Activated T-helper 2 cell treated with anti-CD3 and anti-CD28 coated beads, Interferon-gamma antibody, Interleukin-2, Interleukin-4, amounts not matched to agents 10 μg/mL and 5 μg/mL and 100 μg/mL, durations not matched to agents 14 hours and 24 hours and 36 hours (primary cell): Measurements from ENCODE around the gene NTNG2. TPM values are rescaled to one million over a fixed set of nuclear protein-coding genes. Genes with fewer than 3 reads are reported as not detected.
"Not testable (repeated sequence)": the region's sequence is repeated elsewhere in the genome, so short reads cannot be mapped to it uniquely, and the experiment has no call there.

Experiments used
- DNase-seq: peaks from one replicate; pipeline ENCODE4 v3.0.0; 2021; ENCODE audit warnings: low spot score
- H3K27ac Mint-ChIP-seq: one replicate; pipeline ENCODE4 v1.8.0; 2021; ENCODE audit warnings: mixed read lengths
- H3K27me3 Mint-ChIP-seq: one replicate; pipeline ENCODE4 v1.8.0; 2021; ENCODE audit warnings: low read depth, mixed read lengths
- H3K36me3 Mint-ChIP-seq: one replicate; pipeline ENCODE4 v1.8.0; 2021; ENCODE audit warnings: low read depth, mixed read lengths
- H3K4me1 Mint-ChIP-seq: one replicate; pipeline ENCODE4 v1.8.0; 2021; ENCODE audit warnings: low read depth, mixed read lengths
- H3K4me3 Mint-ChIP-seq: one replicate; pipeline ENCODE4 v1.8.0; 2021; ENCODE audit warnings: low read depth, mild to moderate bottlenecking, moderate library complexity, mixed read lengths
- H3K9me3 Mint-ChIP-seq: one replicate; pipeline ENCODE4 v1.8.0; 2021; ENCODE audit warnings: mixed read lengths
- intact Hi-C: fragments of 100-400 bp; cut with micrococcal nuclease; formaldehyde crosslinking; loops from one replicate; pipeline ENCODE4 v1.15.1; 2023
- total RNA-seq: library from RNA; stranded (reverse); gene quantifications from 2 replicates; pipeline ENCODE4 v1.2.3, GENCODE V29; 2022

Gene NTNG2
- total RNA-seq, result 3.8 and 5.2 TPM in 2 replicates

GRCh38 chr9:132161743-132162184 lies at the start of gene NTNG2:
Gene NTNG2 (plus strand): TSS chr9:132162058. CDS start chr9:132166832, 4,774 bp downstream.
- Mint-ChIP-seq H3K4me1 (peaks cover 16% of the 10 kb centered on the region), H3K9me3 (no peaks in the 10 kb centered on the region), H3K27ac (peak within 1 kb of the TSS; percentile 87), H3K4me3 (peak within 1 kb of the TSS; percentile 93), H3K27me3 (peaks cover 54% of the 10 kb centered on the region), H3K36me3 (peaks cover 6% of the 10 kb centered on the region)
- DNase-seq, result no peak
- intact Hi-C loops, result loop anchor here (1.0 to 10.0 kb wide), 4 partner anchors 14 to 397 kb away; partner anchors contain the start of gene MED27

- no peaks in the 10 kb centered on the region for H3K4me1 Mint-ChIP-seq
- intact Hi-C loops, result no loop called here
- no peak overlapping the region for H3K4me3 Mint-ChIP-seq
- H3K36me3 Mint-ChIP-seq, result no peaks in the 10 kb centered on the region
- peak; percentile 43 for DNase-seq
- peaks cover 8% of the 10 kb centered on the region for H3K27me3 Mint-ChIP-seq
- H3K9me3 Mint-ChIP-seq, result no peaks in the 10 kb centered on the region
- no peak overlapping the region for H3K27ac Mint-ChIP-seq
Observed at GRCh38 chr9:132114102-132114707, 47.7 kb upstream of the NTNG2 start.

GRCh38 chr9:132116583-132116982 lies 45.3 kb upstream of the NTNG2 start:
- no peaks in the 10 kb centered on the region for H3K9me3 Mint-ChIP-seq
- DNase-seq, result no peak
- intact Hi-C loops, result no loop called here
- H3K36me3 Mint-ChIP-seq, result no peaks in the 10 kb centered on the region
- H3K27me3 Mint-ChIP-seq, result peaks cover 15% of the 10 kb centered on the region
- no peak overlapping the region for H3K27ac Mint-ChIP-seq
- no peak overlapping the region for H3K4me3 Mint-ChIP-seq
- no peaks in the 10 kb centered on the region for H3K4me1 Mint-ChIP-seq

- Mint-ChIP-seq H3K27ac (no peak overlapping the region), H3K27me3 (peaks cover 22% of the 10 kb centered on the region), H3K4me3 (no peak overlapping the region), H3K9me3 (no peaks in the 10 kb centered on the region), H3K36me3 (no peaks in the 10 kb centered on the region), H3K4me1 (no peaks in the 10 kb centered on the region)
- intact Hi-C loops, result no loop called here
- no peak for DNase-seq
Observed at GRCh38 chr9:132117694-132118093, 44.2 kb upstream of the NTNG2 start.

GRCh38 chr9:132121021-132121420 lies 40.8 kb upstream of the NTNG2 start:
- H3K4me1 Mint-ChIP-seq, result peaks cover 9% of the 10 kb centered on the region
- DNase-seq, result no peak
- intact Hi-C loops, result no loop called here
- H3K9me3 Mint-ChIP-seq, result no peaks in the 10 kb centered on the region
- no peak overlapping the region for H3K4me3 Mint-ChIP-seq
- no peaks in the 10 kb centered on the region for H3K36me3 Mint-ChIP-seq
- H3K27ac Mint-ChIP-seq, result no peak overlapping the region
- peaks cover 49% of the 10 kb centered on the region for H3K27me3 Mint-ChIP-seq

GRCh38 chr9:132124800-132125199 lies 37.1 kb upstream of the NTNG2 start:
- Mint-ChIP-seq H3K9me3 (no peaks in the 10 kb centered on the region), H3K4me1 (peaks cover 18% of the 10 kb centered on the region), H3K4me3 (no peak overlapping the region), H3K27me3 (peaks cover 53% of the 10 kb centered on the region), H3K36me3 (no peaks in the 10 kb centered on the region), H3K27ac (no peak overlapping the region)
- intact Hi-C loops, result no loop called here
- no peak for DNase-seq

- no peaks in the 10 kb centered on the region for H3K9me3 Mint-ChIP-seq
- no peak for DNase-seq
- no peaks in the 10 kb centered on the region for H3K36me3 Mint-ChIP-seq
- H3K4me3 Mint-ChIP-seq, result no peak overlapping the region
- intact Hi-C loops, result no loop called here
- H3K4me1 Mint-ChIP-seq, result peaks cover 18% of the 10 kb centered on the region
- peaks cover 52% of the 10 kb centered on the region for H3K27me3 Mint-ChIP-seq
- no peak overlapping the region for H3K27ac Mint-ChIP-seq
Observed at GRCh38 chr9:132125361-132125760, 36.5 kb upstream of the NTNG2 start.

GRCh38 chr9:132125944-132126679 lies 35.7 kb upstream of the NTNG2 start:
- DNase-seq, result no peak
- peaks cover 52% of the 10 kb centered on the region for H3K27me3 Mint-ChIP-seq

GRCh38 chr9:132126680-132127236 lies 35.1 kb upstream of the NTNG2 start:
- no peaks in the 10 kb centered on the region for H3K36me3 Mint-ChIP-seq

More at GRCh38 chr9:132125944-132126679, 35.7 kb upstream of the NTNG2 start:
- Mint-ChIP-seq H3K27ac (peak overlapping the region; percentile 11), H3K4me1 (peaks cover 18% of the 10 kb centered on the region), H3K4me3 (peak overlapping the region; percentile 22), H3K36me3 (no peaks in the 10 kb centered on the region), H3K9me3 (no peaks in the 10 kb centered on the region)
- intact Hi-C loops, result no loop called here

GRCh38 chr9:132127888-132128534 lies 33.8 kb upstream of the NTNG2 start:
- no peaks in the 10 kb centered on the region for H3K9me3 Mint-ChIP-seq

More at GRCh38 chr9:132126680-132127236, 35.1 kb upstream of the NTNG2 start:
- H3K9me3 Mint-ChIP-seq, result no peaks in the 10 kb centered on the region
- no peak for DNase-seq
- H3K4me1 Mint-ChIP-seq, result peaks cover 18% of the 10 kb centered on the region
- no peak overlapping the region for H3K27ac Mint-ChIP-seq
- peaks cover 53% of the 10 kb centered on the region for H3K27me3 Mint-ChIP-seq
- H3K4me3 Mint-ChIP-seq, result peak overlapping the region; percentile 22
- intact Hi-C loops, result no loop called here

GRCh38 chr9:132129535-132129934 lies 32.3 kb upstream of the NTNG2 start:
- Mint-ChIP-seq H3K27me3 (peaks cover 47% of the 10 kb centered on the region), H3K4me1 (peaks cover 18% of the 10 kb centered on the region), H3K9me3 (no peaks in the 10 kb centered on the region), H3K4me3 (no peak overlapping the region), H3K27ac (no peak overlapping the region), H3K36me3 (no peaks in the 10 kb centered on the region)
- DNase-seq, result no peak
- intact Hi-C loops, result no loop called here

More at GRCh38 chr9:132127888-132128534, 33.8 kb upstream of the NTNG2 start:
- DNase-seq, result no peak
- no peak overlapping the region for H3K4me3 Mint-ChIP-seq
- peaks cover 55% of the 10 kb centered on the region for H3K27me3 Mint-ChIP-seq
- intact Hi-C loops, result no loop called here
- no peak overlapping the region for H3K27ac Mint-ChIP-seq
- no peaks in the 10 kb centered on the region for H3K36me3 Mint-ChIP-seq
- peaks cover 18% of the 10 kb centered on the region for H3K4me1 Mint-ChIP-seq

GRCh38 chr9:132134085-132134484 lies 27.8 kb upstream of the NTNG2 start:
- peaks cover 44% of the 10 kb centered on the region for H3K27me3 Mint-ChIP-seq
- intact Hi-C loops, DNase-seq, H3K9me3 Mint-ChIP-seq, H3K4me3 Mint-ChIP-seq, H3K27ac Mint-ChIP-seq, H3K4me1 Mint-ChIP-seq, H3K36me3 Mint-ChIP-seq: not testable (repeated sequence)
